WI38 (cell line): Measurements from ENCODE around the gene RGS7.

Experiments
- H3K4me3 ChIP-seq: 2 replicates; pipeline ENCODE4 v1.5.1; 2011; ENCODE audit warnings: low read depth, mild to moderate bottlenecking, control low read depth, low read length
- TF ChIP-seq, protein P1 (sequence below): IDR thresholded peaks from 2 replicates; pipeline ENCODE4 v1.5.1; 2012; ENCODE audit warnings: low read depth, mild to moderate bottlenecking, control low read depth, low read length

RGS7 gene

DNA sequence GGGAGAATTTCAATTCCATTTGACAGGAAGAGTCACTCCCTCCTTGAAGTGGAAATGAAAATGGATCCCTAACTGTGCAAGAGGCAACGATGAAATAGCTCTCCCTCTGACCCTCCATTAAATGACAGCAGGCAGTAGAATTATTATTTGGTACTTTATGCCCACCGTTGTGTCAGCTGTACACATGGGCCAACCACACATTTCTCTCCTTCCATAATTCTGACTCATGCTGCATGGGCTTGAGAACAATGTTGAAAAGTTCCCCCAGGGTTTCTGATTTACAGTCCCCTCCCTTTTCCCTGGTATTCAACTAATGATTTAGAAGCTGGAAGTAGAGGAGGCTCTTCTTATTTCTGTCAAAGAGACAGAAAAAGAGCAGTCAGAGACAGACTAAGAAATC, 103.5 kb downstream of the RGS7 start:
- no peak overlapping the region for H3K4me3 ChIP-seq
- TF ChIP-seq, protein P1, sequence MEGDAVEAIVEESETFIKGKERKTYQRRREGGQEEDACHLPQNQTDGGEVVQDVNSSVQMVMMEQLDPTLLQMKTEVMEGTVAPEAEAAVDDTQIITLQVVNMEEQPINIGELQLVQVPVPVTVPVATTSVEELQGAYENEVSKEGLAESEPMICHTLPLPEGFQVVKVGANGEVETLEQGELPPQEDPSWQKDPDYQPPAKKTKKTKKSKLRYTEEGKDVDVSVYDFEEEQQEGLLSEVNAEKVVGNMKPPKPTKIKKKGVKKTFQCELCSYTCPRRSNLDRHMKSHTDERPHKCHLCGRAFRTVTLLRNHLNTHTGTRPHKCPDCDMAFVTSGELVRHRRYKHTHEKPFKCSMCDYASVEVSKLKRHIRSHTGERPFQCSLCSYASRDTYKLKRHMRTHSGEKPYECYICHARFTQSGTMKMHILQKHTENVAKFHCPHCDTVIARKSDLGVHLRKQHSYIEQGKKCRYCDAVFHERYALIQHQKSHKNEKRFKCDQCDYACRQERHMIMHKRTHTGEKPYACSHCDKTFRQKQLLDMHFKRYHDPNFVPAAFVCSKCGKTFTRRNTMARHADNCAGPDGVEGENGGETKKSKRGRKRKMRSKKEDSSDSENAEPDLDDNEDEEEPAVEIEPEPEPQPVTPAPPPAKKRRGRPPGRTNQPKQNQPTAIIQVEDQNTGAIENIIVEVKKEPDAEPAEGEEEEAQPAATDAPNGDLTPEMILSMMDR, result no peak

DNA sequence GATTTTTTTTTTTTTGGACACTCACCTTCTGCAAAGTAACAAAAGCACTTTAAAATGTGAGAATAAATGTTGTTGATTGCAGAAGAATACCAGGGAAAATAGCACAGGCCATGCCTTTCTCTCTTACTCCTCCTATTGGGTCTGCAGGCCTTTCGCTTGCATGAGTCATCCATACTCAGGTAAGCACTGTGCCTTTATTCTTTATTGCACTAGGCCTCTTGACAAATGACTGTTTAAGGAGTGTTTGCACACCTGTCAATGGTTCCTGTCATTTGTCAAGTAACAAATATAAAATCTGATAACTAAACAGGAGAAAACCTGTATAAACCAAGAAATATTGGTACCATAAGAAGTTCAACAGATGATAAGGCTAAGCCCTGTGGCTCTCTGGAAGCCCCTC, 106.5 kb downstream of the RGS7 start:
- TF ChIP-seq, protein P1, result no peak
- H3K4me3 ChIP-seq, result no peak overlapping the region

DNA sequence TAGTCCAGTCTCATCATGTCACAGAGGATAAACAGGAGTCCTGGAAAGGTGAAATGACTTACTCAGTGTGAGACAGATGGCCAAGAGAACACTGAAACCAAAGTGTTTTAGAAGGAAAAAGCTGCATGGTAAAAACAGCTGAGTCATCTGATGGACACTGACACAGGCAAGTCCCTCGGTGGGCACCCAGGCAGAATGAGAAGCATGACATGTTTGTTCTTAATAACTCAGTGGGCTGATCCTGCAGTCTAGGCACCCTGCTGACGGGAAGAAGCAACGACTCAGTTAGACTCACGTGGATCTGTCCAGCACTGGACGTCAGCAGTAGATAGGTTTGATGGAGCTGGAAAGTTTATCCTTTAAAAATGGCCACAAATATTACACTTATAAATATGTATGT, 116.9 kb downstream of the RGS7 start:
- no peak overlapping the region for H3K4me3 ChIP-seq
- TF ChIP-seq, protein P1, result no peak

DNA sequence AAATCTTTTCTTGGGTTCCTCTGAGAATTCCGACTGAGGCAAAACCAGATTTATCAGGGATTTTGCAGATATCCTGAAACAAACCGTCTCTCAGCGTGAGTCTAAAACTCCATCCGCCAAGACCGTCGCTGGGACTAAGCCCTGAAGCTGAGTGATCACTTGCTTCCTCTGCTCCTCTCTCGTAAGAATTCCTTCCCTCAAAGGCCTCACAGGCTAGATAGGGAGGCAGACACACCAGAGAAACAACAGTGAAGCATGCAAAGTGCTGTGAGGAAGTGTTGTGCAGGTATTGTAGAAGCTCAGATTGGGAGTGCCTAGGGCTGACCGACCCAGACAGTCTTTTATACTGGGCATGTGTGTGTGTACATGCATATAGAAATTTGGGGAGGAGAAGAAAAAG, 119.1 kb downstream of the RGS7 start:
- no peak overlapping the region for H3K4me3 ChIP-seq
- TF ChIP-seq, protein P1, result no peak

DNA sequence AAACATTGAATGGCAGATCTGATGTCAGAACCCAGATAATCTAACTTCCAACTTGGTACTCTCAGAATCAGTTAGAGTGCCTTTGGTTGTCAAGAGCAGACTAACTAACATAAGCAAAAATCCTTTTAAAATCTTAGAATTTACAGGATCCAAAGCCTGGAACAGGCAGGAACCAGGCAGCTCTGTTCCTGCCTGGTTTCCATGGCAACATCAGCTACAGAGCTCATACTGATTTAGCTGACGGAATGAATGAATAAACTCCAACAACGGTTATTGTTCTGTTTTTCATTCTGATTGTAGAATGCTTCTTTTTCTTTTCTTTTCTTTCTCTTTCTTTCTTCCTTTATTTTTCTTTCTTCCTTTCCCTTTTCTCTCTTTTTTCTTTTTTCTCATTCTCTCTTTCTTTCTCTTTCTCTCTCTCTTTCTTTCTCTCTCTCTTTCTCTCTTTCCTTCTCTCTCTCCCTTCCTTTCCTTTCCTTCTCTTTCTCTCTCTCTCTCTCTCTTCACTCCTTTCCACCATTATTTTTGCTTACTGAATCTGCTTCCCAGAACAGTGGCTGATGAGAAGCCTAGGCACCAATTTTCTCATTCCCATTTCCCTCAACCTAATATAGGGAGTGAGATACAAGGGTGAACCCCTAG, 121.6 kb downstream of the RGS7 start:
- TF ChIP-seq, protein P1, result no peak
- no peak overlapping the region for H3K4me3 ChIP-seq

DNA sequence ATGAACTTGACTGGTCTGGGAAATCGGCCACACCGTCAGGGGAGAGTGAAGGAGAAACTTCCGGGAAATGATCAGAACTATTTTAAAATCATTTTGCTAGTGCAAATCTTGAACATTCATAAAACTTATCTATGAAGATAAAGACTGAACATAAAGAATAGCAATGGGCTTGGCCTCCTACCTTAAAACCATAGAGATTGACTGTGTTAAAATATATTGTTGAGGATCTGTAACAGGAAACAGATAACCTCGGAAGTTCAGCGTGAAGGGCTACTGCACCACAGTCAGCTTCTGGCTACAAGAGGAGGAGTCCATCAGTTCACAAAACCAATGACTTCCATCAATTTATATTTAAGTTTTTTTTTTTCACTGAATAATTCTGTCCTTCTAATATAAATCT, 127.3 kb downstream of the RGS7 start:
- no peak overlapping the region for H3K4me3 ChIP-seq
- TF ChIP-seq, protein P1, result no peak

DNA sequence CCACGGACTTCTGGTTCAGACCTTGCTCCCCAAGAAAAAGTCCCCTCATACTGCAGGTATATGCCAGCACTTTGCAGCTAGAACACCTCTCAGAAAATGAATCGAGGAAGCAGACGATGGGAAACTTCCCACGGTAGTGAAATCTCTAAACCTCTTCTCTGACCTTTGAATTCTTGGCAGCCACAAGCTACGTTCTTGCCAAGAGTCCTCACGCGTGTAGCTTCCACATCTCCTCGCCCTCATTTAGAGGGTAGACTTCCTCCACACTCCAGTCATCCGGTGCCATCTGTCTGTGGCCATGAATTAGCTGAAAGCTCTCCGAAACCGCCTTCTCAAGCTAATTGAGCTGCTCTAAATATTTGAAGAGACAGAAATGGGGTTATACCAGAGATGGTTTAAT, 127.8 kb downstream of the RGS7 start:
- H3K4me3 ChIP-seq, result no peak overlapping the region
- TF ChIP-seq, protein P1, result no peak
